Measurements from ENCODE around the gene CDKL1.

DNA sequence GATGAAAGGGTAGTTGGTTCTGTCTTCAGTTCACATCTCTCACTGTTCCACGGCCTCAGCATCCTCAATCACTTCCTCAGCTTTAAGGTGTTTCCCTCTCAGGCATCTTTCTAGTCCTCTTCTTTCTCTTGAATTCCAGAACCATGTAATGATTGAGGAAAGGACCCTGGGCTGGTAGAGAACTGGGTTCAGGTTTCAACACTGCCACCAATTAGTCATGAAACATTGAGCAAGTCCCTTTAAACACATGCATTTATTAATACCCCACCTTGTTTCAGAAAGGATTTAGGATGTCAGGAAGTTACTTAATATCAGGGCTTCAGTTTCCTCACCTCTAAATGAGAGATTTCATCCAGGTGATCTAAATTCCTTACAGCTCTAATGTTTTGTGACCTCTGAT is 77.4 kb downstream of the CDKL1 start:
- no peak for TF ChIP-seq FOXK2 (IDR thresholded peaks at IDR 0.05)
- TF ChIP-seq TARDBP (IDR thresholded peaks at IDR 0.05) = no peak
- TF ChIP-seq ELF4 (IDR thresholded peaks at IDR 0.05) = no peak
- TF ChIP-seq ARNT (IDR thresholded peaks at IDR 0.05) = no peak
- no peak for TF ChIP-seq FOXA1 (IDR thresholded peaks at IDR 0.05)
- no peak for TF ChIP-seq SUZ12 (IDR thresholded peaks at IDR 0.05)
- TF ChIP-seq SP1 (IDR thresholded peaks at IDR 0.05) = no peak
- TF ChIP-seq FOXM1 (IDR thresholded peaks at IDR 0.05; ENCODE audit: borderline replicate concordance) = no peak
- no peak for TF ChIP-seq BHLHE40 (IDR thresholded peaks at IDR 0.05; ENCODE audit: borderline replicate concordance)
- no peak for TF ChIP-seq HDGF (IDR thresholded peaks at IDR 0.05; ENCODE audit: borderline replicate concordance)
- TF ChIP-seq LEF1 (IDR thresholded peaks at IDR 0.05; ENCODE audit: borderline replicate concordance) = no peak
- TF ChIP-seq, protein P1, sequence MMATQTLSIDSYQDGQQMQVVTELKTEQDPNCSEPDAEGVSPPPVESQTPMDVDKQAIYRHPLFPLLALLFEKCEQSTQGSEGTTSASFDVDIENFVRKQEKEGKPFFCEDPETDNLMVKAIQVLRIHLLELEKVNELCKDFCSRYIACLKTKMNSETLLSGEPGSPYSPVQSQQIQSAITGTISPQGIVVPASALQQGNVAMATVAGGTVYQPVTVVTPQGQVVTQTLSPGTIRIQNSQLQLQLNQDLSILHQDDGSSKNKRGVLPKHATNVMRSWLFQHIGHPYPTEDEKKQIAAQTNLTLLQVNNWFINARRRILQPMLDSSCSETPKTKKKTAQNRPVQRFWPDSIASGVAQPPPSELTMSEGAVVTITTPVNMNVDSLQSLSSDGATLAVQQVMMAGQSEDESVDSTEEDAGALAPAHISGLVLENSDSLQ (IDR thresholded peaks at IDR 0.05) = no peak
